ENCODE data around the gene OR4X1.
"Not testable (repeated sequence)": the region's sequence is repeated elsewhere in the genome, so short reads cannot be mapped to it uniquely, and the experiment has no call there.

The OR4X1 gene

GRCh38 chr11:48263423-48263911, at the start of gene OR4X1:
TSS of gene OR4X1 (plus strand) at chr11:48263861. CDS start at chr11:48263861, 0 bp downstream.
- DNase-seq = no peak

GRCh38 chr11:48216510-48216909, 47.2 kb upstream of the OR4X1 start, which contains the start of gene OR4B1:
TSS of gene OR4B1 (plus strand) at chr11:48216810. CDS start at chr11:48216810, 0 bp downstream.
- no peak for DNase-seq

GRCh38 chr11:48228761-48229160, 34.9 kb upstream of the OR4X1 start:
- no peak for DNase-seq

GRCh38 chr11:48230057-48230456, 33.6 kb upstream of the OR4X1 start:
- DNase-seq = not testable (repeated sequence)

GRCh38 chr11:48237727-48238126, 25.9 kb upstream of the OR4X1 start:
- no peak for DNase-seq

- no peak for DNase-seq
Measured at GRCh38 chr11:48242501-48242900, 21.2 kb upstream of the OR4X1 start.

GRCh38 chr11:48244804-48245203, 18.9 kb upstream of the OR4X1 start, which contains the start of gene OR4X2:
TSS of gene OR4X2 (plus strand) at chr11:48245104. CDS start at chr11:48245104, 0 bp downstream.
- no peak for DNase-seq

- no peak for DNase-seq
Measured at GRCh38 chr11:48248902-48249301, 14.8 kb upstream of the OR4X1 start.

GRCh38 chr11:48261600-48261999, 2.1 kb upstream of the OR4X1 start:
- no peak for DNase-seq

GRCh38 chr11:48270621-48271020, 7.0 kb downstream of the OR4X1 start:
- DNase-seq = no peak

GRCh38 chr11:48272606-48273005, 8.9 kb downstream of the OR4X1 start:
- no peak for DNase-seq

- no peak for DNase-seq
Measured at GRCh38 chr11:48305923-48306322, 42.3 kb downstream of the OR4X1 start, which contains the start of gene OR4S1. TSS of gene OR4S1 (plus strand) at chr11:48306223. CDS start at chr11:48306223, 0 bp downstream.

GRCh38 chr11:48307760-48308386, 44.2 kb downstream of the OR4X1 start:
- peak; percentile 48 for DNase-seq

- not testable (repeated sequence) for DNase-seq
Measured at GRCh38 chr11:48313590-48313989, 49.9 kb downstream of the OR4X1 start.

All from activated effector memory CD4-positive, alpha-beta T cell treated with Interleukin-2 at 50 U/mL for 16 hours (primary cell).